H9 (cell line): ENCODE measurements around the gene KRT77. TPM values are rescaled to one million over a fixed set of nuclear protein-coding genes. Genes with fewer than 3 reads are reported as not detected.

ENCODE experiments used
- DNase-seq: peaks from one replicate; pipeline ENCODE4 v3.0.0-alpha.2; 2017
- H2AFZ ChIP-seq: one replicate; pipeline ENCODE4 v1.6.1; 2013; ENCODE audit warnings: mild to moderate bottlenecking, low read length, control low read depth, moderate library complexity
- H2AK5ac ChIP-seq: 2 replicates; pipeline ENCODE4 v1.6.1; 2013; ENCODE audit warnings: low read length, control low read depth, mixed read lengths; ENCODE audit not compliant: insufficient read length
- H2BK120ac ChIP-seq: one replicate; pipeline ENCODE4 v1.6.1; 2013; ENCODE audit warnings: low read depth, mild to moderate bottlenecking, low read length, control low read depth, inconsistent platforms; ENCODE audit not compliant: poor library complexity, severe bottlenecking
- H2BK12ac ChIP-seq: 2 replicates; pipeline ENCODE4 v1.6.1; 2013; ENCODE audit warnings: low read length, control low read depth, mixed read lengths, low read depth; ENCODE audit not compliant: insufficient read length
- H2BK15ac ChIP-seq: 2 replicates; pipeline ENCODE4 v1.6.1; 2013; ENCODE audit warnings: low read depth, low read length, control low read depth
- H2BK20ac ChIP-seq: one replicate; pipeline ENCODE4 v1.6.1; 2013; ENCODE audit warnings: low read depth, mild to moderate bottlenecking, low read length, control low read depth, inconsistent platforms; ENCODE audit not compliant: poor library complexity, severe bottlenecking
- H2BK5ac ChIP-seq: 2 replicates; pipeline ENCODE4 v1.6.1; 2013; ENCODE audit warnings: low read length, control low read depth, mixed read lengths; ENCODE audit not compliant: insufficient read length
- H3K14ac ChIP-seq: 2 replicates; pipeline ENCODE4 v1.6.1; 2013; ENCODE audit warnings: low read length, control low read depth; ENCODE audit not compliant: insufficient read depth
- H3K18ac ChIP-seq: 2 replicates; pipeline ENCODE4 v1.6.1; 2013; ENCODE audit warnings: low read depth, mild to moderate bottlenecking, mixed read lengths, low read length, control low read depth; ENCODE audit not compliant: insufficient read length
- H3K23ac ChIP-seq: 2 replicates; pipeline ENCODE4 v1.6.1; 2013; ENCODE audit warnings: low read length, control low read depth, mixed read lengths, low read depth; ENCODE audit not compliant: insufficient read length
- H3K23me2 ChIP-seq: 2 replicates; pipeline ENCODE4 v1.6.1; 2013; ENCODE audit warnings: low read depth, mild to moderate bottlenecking, mixed read lengths, low read length, control low read depth; ENCODE audit not compliant: insufficient read length, poor library complexity, severe bottlenecking
- H3K27ac ChIP-seq: 2 replicates; pipeline ENCODE4 v1.5.1; 2013; ENCODE audit warnings: low read length, control low read depth, mixed read lengths, low read depth; ENCODE audit not compliant: insufficient read length
- H3K27me3 ChIP-seq: 2 replicates; pipeline ENCODE4 v1.6.1; 2013; ENCODE audit warnings: low read length, control low read depth, inconsistent platforms; ENCODE audit not compliant: insufficient read depth
- H3K4ac ChIP-seq: 2 replicates; pipeline ENCODE4 v1.6.1; 2013; ENCODE audit warnings: low read depth, mild to moderate bottlenecking, control low read depth, inconsistent platforms, low read length, moderate library complexity
- H3K4me1 ChIP-seq: 2 replicates; pipeline ENCODE4 v1.6.1; 2013; ENCODE audit warnings: low read length, control low read depth, inconsistent platforms; ENCODE audit not compliant: insufficient read depth
- H3K4me2 ChIP-seq: 2 replicates; pipeline ENCODE4 v1.6.1; 2013; ENCODE audit warnings: low read length, control low read depth, mixed read lengths; ENCODE audit not compliant: insufficient read length, insufficient read depth
- H3K56ac ChIP-seq: 2 replicates; pipeline ENCODE4 v1.6.1; 2013; ENCODE audit warnings: low read depth, mild to moderate bottlenecking, mixed read lengths, low read length, control low read depth; ENCODE audit not compliant: insufficient read length
- H3K79me1 ChIP-seq: 2 replicates; pipeline ENCODE4 v1.6.1; 2013; ENCODE audit warnings: low read depth, mild to moderate bottlenecking, moderate library complexity, low read length, control low read depth, inconsistent platforms; ENCODE audit not compliant: insufficient read depth, poor library complexity, severe bottlenecking
- H3K79me2 ChIP-seq: 2 replicates; pipeline ENCODE4 v1.6.1; 2013; ENCODE audit warnings: low read length, control low read depth, inconsistent platforms; ENCODE audit not compliant: insufficient read depth
- H3K9ac ChIP-seq: 2 replicates; pipeline ENCODE4 v1.6.1; 2013; ENCODE audit warnings: low read length, control low read depth, mixed read lengths; ENCODE audit not compliant: insufficient read length; ENCODE audit errors: extremely low read depth
- H3K9me3 ChIP-seq: one replicate; pipeline ENCODE4 v1.6.1; 2013; ENCODE audit warnings: low read depth, low read length, inconsistent platforms; ENCODE audit not compliant: control insufficient read depth
- H3T11ph ChIP-seq: one replicate; pipeline ENCODE4 v1.6.1; 2013; ENCODE audit warnings: mild to moderate bottlenecking, low read length, control low read depth, inconsistent platforms
- H4K20me1 ChIP-seq: one replicate; pipeline ENCODE4 v1.6.1; 2013; ENCODE audit not compliant: control insufficient read depth, insufficient read length, insufficient read depth
- H4K5ac ChIP-seq: 2 replicates; pipeline ENCODE4 v1.6.1; 2013; ENCODE audit warnings: low read depth, mild to moderate bottlenecking, mixed read lengths, low read length, control low read depth; ENCODE audit not compliant: insufficient read length
- H4K8ac ChIP-seq: replicated peaks from 2 replicates; pipeline ENCODE4 v1.6.1; 2013; ENCODE audit warnings: low read length, control low read depth, mixed read lengths, low read depth; ENCODE audit not compliant: insufficient read length
- H4K91ac ChIP-seq: 2 replicates; pipeline ENCODE4 v1.6.1; 2013; ENCODE audit warnings: low read depth, mild to moderate bottlenecking, moderate library complexity, mixed read lengths, low read length, control low read depth; ENCODE audit not compliant: insufficient read length
- H3K27ac Mint-ChIP-seq, 3 experiments: 2 replicates in 2 of 3; 3 replicates in 1 of 3; pipeline ENCODE4 v1.8.0; 2020 to 2021; ENCODE audit warnings: mixed read lengths in 3 of 3, mild to moderate bottlenecking in 1 of 3, moderate library complexity in 1 of 3
- H3K27me3 Mint-ChIP-seq: 2 replicates; pipeline ENCODE4 v1.8.0; 2021; ENCODE audit warnings: low read depth, mild to moderate bottlenecking, moderate library complexity, mixed read lengths
- H3K36me3 Mint-ChIP-seq, 3 experiments: 2 replicates in 2 of 3; 3 replicates in 1 of 3; pipeline ENCODE4 v1.8.0; 2020 to 2021; ENCODE audit warnings: low read depth in 3 of 3, mixed read lengths in 3 of 3; ENCODE audit not compliant: insufficient read depth in 1 of 3
- H3K4me1 Mint-ChIP-seq, 2 experiments: 2 replicates each; pipeline ENCODE4 v1.8.0; 2020; ENCODE audit warnings: mixed read lengths in 2 of 2
- H3K4me3 Mint-ChIP-seq, 2 experiments: 2 replicates in 1 of 2; 3 replicates in 1 of 2; pipeline ENCODE4 v1.8.0; 2020 to 2021; ENCODE audit warnings: mild to moderate bottlenecking in 2 of 2, mixed read lengths in 2 of 2, moderate library complexity in 1 of 2
- H3K9me3 Mint-ChIP-seq, 2 experiments: 2 replicates in 1 of 2; 3 replicates in 1 of 2; pipeline ENCODE4 v1.8.0; 2020; ENCODE audit warnings: mild to moderate bottlenecking in 2 of 2, mixed read lengths in 2 of 2, moderate library complexity in 1 of 2
- WGBS: extraction: QIAGEN DNeasy Blood & Tissue Kit; methylation state at CpG from one replicate; pipeline ENCODE4 v1.1.7; 2013; ENCODE audit warnings: missing lambda C conversion rate, low lambda C conversion rate, mixed read lengths; ENCODE audit not compliant: insufficient read length; ENCODE audit errors: extremely low coverage; 5-methylcytosine and 5-hydroxymethylcytosine counted together
- total RNA-seq: library from RNA; stranded (reverse); gene quantifications from 2 replicates; pipeline ENCODE4 v1.2.1, GENCODE V29; 2021
- TF ChIP-seq, protein P1 (sequence below): fragments of 200-600 bp; sonication (generic); conservative IDR thresholded peaks from 3 replicates; pipeline ENCODE4 v1.8.0; 2021; ENCODE audit warnings: antibody characterized with exemption, mild to moderate bottlenecking

KRT77 gene
- total RNA-seq, 1 experiment from 2014 or later, result not detected

DNA sequence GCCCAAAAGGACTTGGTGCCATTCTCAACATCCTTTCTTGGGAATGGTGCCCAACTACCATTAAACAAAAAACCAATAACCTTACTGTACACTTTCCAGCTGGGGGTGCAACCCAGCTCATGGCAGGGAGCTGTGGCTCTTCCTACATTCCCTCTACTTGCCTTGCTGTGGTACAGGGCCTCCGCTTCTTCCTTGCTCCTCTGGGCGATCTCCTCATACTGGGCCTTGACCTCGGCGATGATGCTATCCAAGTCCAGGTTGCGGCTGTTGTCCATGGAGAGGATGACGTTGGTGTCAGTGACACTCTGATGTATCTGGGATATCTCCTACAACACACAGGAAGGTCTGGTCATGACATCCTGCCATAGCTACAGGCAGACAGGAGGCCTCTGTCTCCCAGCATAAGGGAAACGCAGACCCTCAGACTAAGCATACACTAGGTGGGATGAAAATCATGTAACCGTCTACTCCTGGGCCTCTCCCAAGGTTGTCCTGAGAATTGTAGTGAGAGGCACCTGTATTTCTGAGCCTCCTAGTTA is 55.2 kb downstream of the KRT77 start:
- H3K4me2 ChIP-seq, result no peak overlapping the region
- H3K56ac ChIP-seq, result no peak overlapping the region
- no peak overlapping the region for H2BK5ac ChIP-seq
- no peak overlapping the region for H2BK12ac ChIP-seq
- H3K27me3 ChIP-seq, result no peaks in the 10 kb centered on the region
- no peak overlapping the region for H2AFZ ChIP-seq
- peaks cover 2 to 9% of the 10 kb centered on the region in 2 experiments; a peak in 2 of 5 replicates for H3K9me3 Mint-ChIP-seq
- no peak overlapping the region for H4K91ac ChIP-seq
- DNase-seq, result peak; percentile 12
- no peak overlapping the region for H3T11ph ChIP-seq
- no peak overlapping the region for H3K4me3 Mint-ChIP-seq
- H3K14ac ChIP-seq, result no peak overlapping the region
- peak overlapping the region in 1 of 3 experiments; percentile 34; a peak in 1 of 7 replicates for H3K27ac Mint-ChIP-seq
- H4K5ac ChIP-seq, result no peak overlapping the region
- no peak overlapping the region for H2BK120ac ChIP-seq
- no peaks in the 10 kb centered on the region for H3K79me2 ChIP-seq
- H3K4me1 ChIP-seq, result no peaks in the 10 kb centered on the region
- no peaks in the 10 kb centered on the region for H4K20me1 ChIP-seq
- no CpG with 5 or more reads among the region's 8 CpGs for WGBS
- no peak overlapping the region for H2AK5ac ChIP-seq
- H3K9ac ChIP-seq, result no peak overlapping the region
- H4K8ac ChIP-seq, result no peak overlapping the region
- TF ChIP-seq, protein P1, sequence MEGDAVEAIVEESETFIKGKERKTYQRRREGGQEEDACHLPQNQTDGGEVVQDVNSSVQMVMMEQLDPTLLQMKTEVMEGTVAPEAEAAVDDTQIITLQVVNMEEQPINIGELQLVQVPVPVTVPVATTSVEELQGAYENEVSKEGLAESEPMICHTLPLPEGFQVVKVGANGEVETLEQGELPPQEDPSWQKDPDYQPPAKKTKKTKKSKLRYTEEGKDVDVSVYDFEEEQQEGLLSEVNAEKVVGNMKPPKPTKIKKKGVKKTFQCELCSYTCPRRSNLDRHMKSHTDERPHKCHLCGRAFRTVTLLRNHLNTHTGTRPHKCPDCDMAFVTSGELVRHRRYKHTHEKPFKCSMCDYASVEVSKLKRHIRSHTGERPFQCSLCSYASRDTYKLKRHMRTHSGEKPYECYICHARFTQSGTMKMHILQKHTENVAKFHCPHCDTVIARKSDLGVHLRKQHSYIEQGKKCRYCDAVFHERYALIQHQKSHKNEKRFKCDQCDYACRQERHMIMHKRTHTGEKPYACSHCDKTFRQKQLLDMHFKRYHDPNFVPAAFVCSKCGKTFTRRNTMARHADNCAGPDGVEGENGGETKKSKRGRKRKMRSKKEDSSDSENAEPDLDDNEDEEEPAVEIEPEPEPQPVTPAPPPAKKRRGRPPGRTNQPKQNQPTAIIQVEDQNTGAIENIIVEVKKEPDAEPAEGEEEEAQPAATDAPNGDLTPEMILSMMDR, result no peak
- no peak overlapping the region for H2BK15ac ChIP-seq
- no peak overlapping the region for H3K27ac ChIP-seq
- no peaks in the 10 kb centered on the region for H3K4me1 Mint-ChIP-seq
- no peak overlapping the region for H3K23ac ChIP-seq
- H3K4ac ChIP-seq, result no peak overlapping the region
- H3K36me3 Mint-ChIP-seq, result no peaks in the 10 kb centered on the region
- no peaks in the 10 kb centered on the region for H3K23me2 ChIP-seq
- no peak overlapping the region for H2BK20ac ChIP-seq
- H3K79me1 ChIP-seq, result no peaks in the 10 kb centered on the region
- no peaks in the 10 kb centered on the region for H3K9me3 ChIP-seq
- peaks cover 24% of the 10 kb centered on the region for H3K27me3 Mint-ChIP-seq
- H3K18ac ChIP-seq, result no peak overlapping the region
